Hepatic stellate cell (primary cell): ENCODE results near the gene IPO4.

Experiments used
- DNase-seq: peaks from one replicate; pipeline ENCODE4 v3.0.0; 2011; ENCODE audit warnings: low spot score

The IPO4 gene

GRCh38 chr14:24192933-24193332 is 4.3 kb upstream of the IPO4 start:
- no peak for DNase-seq

GRCh38 chr14:24190416-24190815 is 1.8 kb upstream of the IPO4 start:
- no peak for DNase-seq

GRCh38 chr14:24189460-24189859 is 844 bp upstream of the IPO4 start:
- DNase-seq: no peak

DNA sequence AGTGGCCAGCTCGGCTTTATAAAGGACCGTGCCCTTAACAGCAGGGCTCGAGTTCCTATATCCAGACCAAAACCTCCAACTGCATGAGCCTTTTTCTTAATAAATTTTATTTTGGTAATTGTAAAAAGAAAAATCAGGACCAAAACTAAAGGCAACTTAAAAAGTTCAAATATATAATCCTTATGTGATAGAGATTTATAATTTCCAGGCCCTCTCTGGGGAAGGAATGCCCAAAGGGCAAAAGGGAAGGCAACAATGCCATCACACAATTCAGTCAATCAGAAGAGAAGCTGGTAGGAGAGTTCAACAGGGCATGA is 401 bp upstream of the IPO4 start:
- DNase-seq: no peak

DNA sequence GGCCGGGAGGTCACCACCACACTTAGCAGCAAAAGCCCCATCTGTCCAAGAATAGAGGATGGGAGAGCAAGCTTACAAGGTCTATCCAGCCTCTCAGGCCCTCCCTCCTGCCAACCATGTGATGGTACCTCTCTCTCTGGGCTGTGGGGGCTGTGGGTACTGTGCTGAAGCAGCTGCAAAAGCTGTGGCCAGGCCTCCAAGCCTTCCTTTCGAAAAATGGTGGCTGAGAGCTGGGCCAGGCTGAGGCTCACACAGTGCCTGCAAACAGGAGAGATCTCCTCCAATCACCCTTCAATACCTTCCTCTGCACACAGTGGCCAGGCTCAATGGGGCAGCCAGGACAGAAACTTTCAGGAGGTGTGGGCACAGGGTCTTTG is 1.1 kb downstream of the IPO4 start:
- DNase-seq: no peak

- DNase-seq: no peak
These were observed 1.6 kb downstream of the IPO4 start for GRCh38 chr14:24186831-24187538.

GRCh38 chr14:24185741-24186140 is 2.9 kb downstream of the IPO4 start:
- DNase-seq: no peak

DNA sequence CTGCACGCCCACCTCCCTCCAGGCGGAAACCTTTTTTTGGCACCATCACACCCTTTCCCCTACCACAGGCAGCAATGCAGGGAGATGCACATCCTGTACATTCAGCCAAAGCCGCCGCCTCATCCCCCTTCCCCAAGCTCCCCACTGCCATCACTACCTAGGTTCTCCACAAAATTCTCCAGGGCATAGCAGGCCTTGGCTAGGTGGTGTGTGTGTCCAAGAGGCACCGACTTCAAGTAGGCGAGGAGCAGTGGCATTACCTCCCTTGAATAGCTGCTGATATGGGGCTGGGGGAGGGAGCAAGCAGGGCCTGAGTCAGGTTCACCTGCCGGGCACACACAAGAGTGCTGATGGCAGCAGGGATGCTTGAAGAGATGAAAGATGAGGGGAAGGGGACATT is 3.6 kb downstream of the IPO4 start:
- no peak for DNase-seq

- DNase-seq: no peak
These were observed 4.3 kb downstream of the IPO4 start for GRCh38 chr14:24184104-24184970.

DNA sequence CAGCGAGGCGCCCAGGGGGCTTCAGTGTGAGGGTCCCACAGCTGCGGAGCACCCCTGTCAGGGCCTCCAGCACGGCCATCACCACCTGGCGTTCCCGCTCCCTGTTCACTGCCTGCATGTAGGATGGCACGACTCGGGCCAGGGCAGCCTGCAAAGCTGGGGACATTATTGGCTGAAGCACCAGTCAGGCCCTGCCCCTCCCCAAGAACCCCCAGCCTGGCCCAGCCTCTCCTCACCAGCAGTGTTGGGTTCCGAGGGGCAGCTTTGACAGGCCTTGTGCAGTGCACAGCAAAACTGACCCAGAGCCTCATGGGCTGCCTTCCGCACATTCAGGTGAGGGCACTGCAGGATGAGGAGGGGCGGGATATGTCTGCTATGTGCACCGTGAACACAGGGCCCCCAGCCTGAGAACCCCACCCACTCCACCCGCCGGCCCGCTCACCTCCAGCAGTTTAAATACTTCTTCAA is 5.6 kb downstream of the IPO4 start:
- DNase-seq: no peak

DNA sequence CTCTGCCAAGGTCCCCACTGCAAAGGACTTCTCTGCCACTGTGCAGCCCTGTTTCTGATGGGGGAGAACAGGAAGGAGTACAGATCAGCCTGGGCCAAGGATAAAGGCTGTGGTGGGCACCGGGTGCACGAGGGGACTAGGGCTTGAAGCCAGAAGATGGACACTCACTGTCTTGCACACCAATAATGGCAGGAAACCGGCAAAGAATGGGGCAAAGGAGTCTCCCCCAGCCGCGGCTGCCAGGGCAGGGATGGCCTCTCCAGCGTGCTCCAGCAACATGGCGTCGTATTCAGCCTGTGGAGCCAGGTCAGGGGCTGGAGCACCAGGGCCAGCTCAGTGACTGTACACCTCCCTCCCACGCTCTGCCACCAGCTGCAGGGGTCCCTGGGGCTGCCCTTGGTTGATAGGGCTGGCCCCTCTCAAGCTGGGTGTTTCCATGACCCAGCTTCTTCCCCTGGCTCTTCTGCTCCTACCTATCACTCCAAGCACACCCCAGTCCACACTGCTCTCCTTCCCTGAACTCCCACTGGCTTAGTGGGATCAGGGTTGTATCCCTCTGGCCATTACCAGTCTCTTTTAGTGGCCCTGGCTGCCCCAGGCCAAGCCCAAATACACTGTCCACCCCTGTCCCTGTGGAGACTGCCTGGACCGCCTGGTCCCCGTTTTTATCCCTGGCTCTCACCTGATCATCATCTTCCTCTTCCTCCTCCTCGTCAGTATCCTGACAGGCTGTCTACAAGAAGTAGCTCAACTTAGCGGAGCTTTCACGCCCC is 6.3 kb downstream of the IPO4 start:
- no peak for DNase-seq

- DNase-seq: no peak
These were observed 7.1 kb downstream of the IPO4 start for GRCh38 chr14:24181371-24182077.

- no peak for DNase-seq
These were observed 8.4 kb downstream of the IPO4 start for GRCh38 chr14:24179961-24180796.

- DNase-seq: no peak
These were observed 9.2 kb downstream of the IPO4 start for GRCh38 chr14:24179294-24179960.

DNA sequence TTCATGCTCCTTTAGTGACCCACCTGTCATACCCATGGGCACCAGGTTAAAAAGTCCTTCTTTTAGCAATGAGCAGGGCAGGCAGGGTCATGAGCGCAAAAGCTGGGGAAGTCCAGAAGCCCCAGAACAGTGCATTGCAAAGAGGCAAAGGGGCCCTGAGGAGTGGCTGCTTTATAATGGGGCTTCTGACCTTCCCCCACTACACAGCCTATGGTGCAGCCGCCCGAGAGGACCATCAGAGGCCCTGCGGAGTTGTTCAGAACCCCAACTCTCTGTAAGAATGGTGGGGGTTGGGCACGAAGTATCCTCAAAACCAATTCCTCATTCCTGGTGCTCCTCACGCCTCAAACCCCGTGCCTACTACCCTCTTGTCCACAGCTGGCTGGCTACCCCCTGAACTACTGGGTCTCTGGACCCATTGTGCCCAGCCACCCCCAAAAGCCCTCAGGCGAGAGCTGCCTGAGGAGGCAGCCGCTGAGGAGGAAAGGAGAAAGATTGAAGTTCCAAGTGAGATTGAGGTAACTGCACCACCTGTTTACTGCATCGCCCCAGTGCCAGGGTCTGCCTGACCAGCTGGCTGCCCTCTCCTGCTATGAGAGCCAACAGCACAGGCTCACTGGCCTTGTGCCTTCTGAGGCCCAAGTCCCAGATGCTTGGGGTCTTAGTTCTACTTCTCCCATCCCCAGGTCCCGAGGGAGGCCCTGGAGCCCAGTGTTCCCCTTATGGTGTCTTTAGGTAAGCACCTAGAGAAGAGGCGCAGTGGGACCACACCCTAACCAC is 10.0 kb downstream of the IPO4 start:
- no peak for DNase-seq

DNA sequence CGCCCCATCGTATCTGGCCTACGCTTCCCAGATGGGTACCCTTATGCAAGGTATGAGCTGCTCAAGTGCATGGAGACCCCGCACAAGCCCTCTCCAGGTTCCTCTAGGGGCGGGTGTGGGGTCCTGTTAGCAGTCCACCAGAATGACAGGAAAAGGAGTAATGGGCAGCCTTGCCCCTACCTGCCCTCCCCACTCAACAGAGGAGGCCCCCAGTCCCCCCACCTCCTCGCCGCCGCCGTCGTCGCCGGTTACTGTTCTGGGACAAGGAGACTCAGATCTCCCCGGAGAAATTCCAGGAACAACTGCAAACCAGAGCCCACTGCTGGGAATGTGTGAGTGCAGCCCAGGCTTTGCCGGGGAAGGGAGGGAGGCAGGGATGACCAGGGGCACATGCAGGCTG is 10.7 kb downstream of the IPO4 start:
- no peak for DNase-seq

GRCh38 chr14:24177041-24177825 is 11.4 kb downstream of the IPO4 start:
- DNase-seq: no peak

GRCh38 chr14:24176599-24176998 is 12.0 kb downstream of the IPO4 start:
- DNase-seq: no peak

DNA sequence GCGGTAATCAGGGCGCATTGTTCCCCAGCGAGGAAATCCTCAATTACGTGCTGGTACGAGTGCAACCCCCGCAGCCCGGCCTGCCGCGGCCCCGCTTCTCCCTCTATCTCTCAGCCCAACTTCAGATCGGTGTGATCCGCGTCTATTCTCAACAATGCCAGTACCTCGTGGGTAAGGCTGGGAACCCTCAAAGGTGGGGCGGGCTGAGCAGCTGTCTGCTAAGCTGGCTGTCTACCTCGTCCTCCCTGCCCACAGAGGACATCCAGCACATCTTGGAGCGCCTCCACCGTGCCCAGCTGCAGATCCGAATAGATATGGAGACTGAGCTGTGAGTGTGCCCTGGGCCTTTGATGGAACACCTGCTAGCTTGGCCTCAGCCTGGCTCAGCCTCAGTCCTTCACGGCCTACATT is 15.7 kb downstream of the IPO4 start:
- no peak for DNase-seq
